ENCODE data around the gene KIAA1755.
A peak's percentile ranks its signal among the peaks of the same experiment; 100 is the strongest.

KIAA1755 gene

GRCh38 chr20:38300438-38300837 lies 39.9 kb upstream of the KIAA1755 start:
- H3K9me3 ChIP-seq (replicated peaks; ENCODE audit: low read length): no peaks in the 10 kb centered on the region
- no peak overlapping the region for H3K4me2 ChIP-seq (ENCODE audit: low read length)
- H3K4me3 ChIP-seq (ENCODE audit: low read length): no peak overlapping the region
- peaks cover 7% of the 10 kb centered on the region for H3K4me1 ChIP-seq (ENCODE audit: control insufficient read depth, insufficient read depth, low read length)
- H3K36me3 ChIP-seq (ENCODE audit: insufficient read depth, low read length): no peaks in the 10 kb centered on the region
- no peak overlapping the region for H3K9ac ChIP-seq (ENCODE audit: low read depth, low read length)
- peaks cover 23% of the 10 kb centered on the region for H3K27me3 ChIP-seq (ENCODE audit: control insufficient read depth, insufficient read depth, low read length)

GRCh38 chr20:38299963-38300362 lies 39.4 kb upstream of the KIAA1755 start:
- Histone ChIP-seq H3K36me3 (ENCODE audit: insufficient read depth, low read length) (no peaks in the 10 kb centered on the region), H3K4me1 (ENCODE audit: control insufficient read depth, insufficient read depth, low read length) (peaks cover 7% of the 10 kb centered on the region), H3K27me3 (ENCODE audit: control insufficient read depth, insufficient read depth, low read length) (peaks cover 23% of the 10 kb centered on the region), H3K9me3 (replicated peaks; ENCODE audit: low read length) (no peaks in the 10 kb centered on the region), H3K4me2 (ENCODE audit: low read length) (no peak overlapping the region), H3K9ac (ENCODE audit: low read depth, low read length) (no peak overlapping the region), H3K4me3 (ENCODE audit: low read length) (no peak overlapping the region)

GRCh38 chr20:38298768-38299288 lies 38.3 kb upstream of the KIAA1755 start:
- Histone ChIP-seq H3K4me2 (ENCODE audit: low read length) (no peak overlapping the region), H3K9ac (ENCODE audit: low read depth, low read length) (peak overlapping the region; percentile 8), H3K36me3 (ENCODE audit: insufficient read depth, low read length) (no peaks in the 10 kb centered on the region), H3K4me1 (ENCODE audit: control insufficient read depth, insufficient read depth, low read length) (peaks cover 7% of the 10 kb centered on the region), H3K4me3 (ENCODE audit: low read length) (no peak overlapping the region), H3K9me3 (replicated peaks; ENCODE audit: low read length) (no peaks in the 10 kb centered on the region), H3K27me3 (ENCODE audit: control insufficient read depth, insufficient read depth, low read length) (peaks cover 20% of the 10 kb centered on the region)

DNA sequence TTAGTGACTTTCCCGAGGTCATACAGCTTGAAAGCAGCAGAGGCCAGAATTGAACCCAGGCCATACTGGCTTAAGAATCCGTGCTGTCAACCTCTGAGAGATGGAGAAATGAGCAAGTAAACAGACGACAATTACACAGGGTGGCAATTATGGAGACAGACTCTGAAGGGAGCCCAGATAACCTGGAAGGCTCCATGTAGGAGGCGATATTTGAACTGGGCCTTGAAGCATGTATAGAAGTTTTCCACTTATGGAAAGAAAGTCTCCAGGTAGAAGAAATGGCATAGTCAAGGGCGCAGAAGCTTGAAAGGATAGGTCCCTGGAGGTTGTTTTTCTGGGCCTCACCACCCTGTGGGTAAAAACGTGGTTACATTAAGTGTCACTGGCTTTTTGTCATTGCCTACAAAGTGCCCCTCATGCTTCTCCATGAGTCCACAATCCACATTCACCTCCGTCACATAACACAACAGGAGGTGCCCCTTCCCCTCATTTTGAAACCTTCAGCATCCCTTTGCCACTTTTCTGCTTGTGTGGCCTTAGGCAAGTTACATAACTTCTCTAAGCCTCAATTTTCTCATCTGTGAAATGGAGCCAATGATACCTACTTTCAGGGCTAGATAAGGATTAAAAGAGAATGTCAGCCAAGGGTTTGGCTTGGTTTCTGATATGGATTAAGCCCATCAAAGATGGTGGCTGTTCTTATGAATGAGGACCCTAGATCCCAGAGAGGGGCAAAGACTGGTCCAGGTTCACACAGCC lies 37.6 kb upstream of the KIAA1755 start:
- H3K27me3 ChIP-seq (ENCODE audit: control insufficient read depth, insufficient read depth, low read length): peaks cover 15% of the 10 kb centered on the region

GRCh38 chr20:38296433-38296832 lies 35.9 kb upstream of the KIAA1755 start:
- Histone ChIP-seq H3K4me3 (ENCODE audit: low read length) (no peak overlapping the region), H3K4me2 (ENCODE audit: low read length) (no peak overlapping the region), H3K4me1 (ENCODE audit: control insufficient read depth, insufficient read depth, low read length) (peaks cover 10% of the 10 kb centered on the region), H3K36me3 (ENCODE audit: insufficient read depth, low read length) (no peaks in the 10 kb centered on the region), H3K27me3 (ENCODE audit: control insufficient read depth, insufficient read depth, low read length) (peaks cover 17% of the 10 kb centered on the region), H3K9ac (ENCODE audit: low read depth, low read length) (no peak overlapping the region), H3K9me3 (replicated peaks; ENCODE audit: low read length) (no peaks in the 10 kb centered on the region)

More for the DNA sequence above, 37.6 kb upstream of the KIAA1755 start:
- no peak overlapping the region for H3K4me3 ChIP-seq (ENCODE audit: low read length)
- peak overlapping the region; percentile 8 for H3K9ac ChIP-seq (ENCODE audit: low read depth, low read length)
- peaks cover 7% of the 10 kb centered on the region for H3K4me1 ChIP-seq (ENCODE audit: control insufficient read depth, insufficient read depth, low read length)
- no peak overlapping the region for H3K4me2 ChIP-seq (ENCODE audit: low read length)
- no peaks in the 10 kb centered on the region for H3K9me3 ChIP-seq (replicated peaks; ENCODE audit: low read length)
- no peaks in the 10 kb centered on the region for H3K36me3 ChIP-seq (ENCODE audit: insufficient read depth, low read length)

GRCh38 chr20:38295811-38296210 lies 35.3 kb upstream of the KIAA1755 start:
- Histone ChIP-seq H3K4me1 (ENCODE audit: control insufficient read depth, insufficient read depth, low read length) (peaks cover 16% of the 10 kb centered on the region), H3K36me3 (ENCODE audit: insufficient read depth, low read length) (no peaks in the 10 kb centered on the region), H3K9me3 (replicated peaks; ENCODE audit: low read length) (no peaks in the 10 kb centered on the region), H3K9ac (ENCODE audit: low read depth, low read length) (no peak overlapping the region), H3K4me2 (ENCODE audit: low read length) (no peak overlapping the region), H3K4me3 (ENCODE audit: low read length) (no peak overlapping the region), H3K27me3 (ENCODE audit: control insufficient read depth, insufficient read depth, low read length) (peaks cover 17% of the 10 kb centered on the region)

GRCh38 chr20:38294076-38294591 lies 33.6 kb upstream of the KIAA1755 start:
- Histone ChIP-seq H3K4me1 (ENCODE audit: control insufficient read depth, insufficient read depth, low read length) (peaks cover 17% of the 10 kb centered on the region), H3K27me3 (ENCODE audit: control insufficient read depth, insufficient read depth, low read length) (peaks cover 7% of the 10 kb centered on the region), H3K9me3 (replicated peaks; ENCODE audit: low read length) (no peaks in the 10 kb centered on the region), H3K4me3 (ENCODE audit: low read length) (no peak overlapping the region), H3K4me2 (ENCODE audit: low read length) (no peak overlapping the region), H3K9ac (ENCODE audit: low read depth, low read length) (no peak overlapping the region), H3K36me3 (ENCODE audit: insufficient read depth, low read length) (no peaks in the 10 kb centered on the region)

DNA sequence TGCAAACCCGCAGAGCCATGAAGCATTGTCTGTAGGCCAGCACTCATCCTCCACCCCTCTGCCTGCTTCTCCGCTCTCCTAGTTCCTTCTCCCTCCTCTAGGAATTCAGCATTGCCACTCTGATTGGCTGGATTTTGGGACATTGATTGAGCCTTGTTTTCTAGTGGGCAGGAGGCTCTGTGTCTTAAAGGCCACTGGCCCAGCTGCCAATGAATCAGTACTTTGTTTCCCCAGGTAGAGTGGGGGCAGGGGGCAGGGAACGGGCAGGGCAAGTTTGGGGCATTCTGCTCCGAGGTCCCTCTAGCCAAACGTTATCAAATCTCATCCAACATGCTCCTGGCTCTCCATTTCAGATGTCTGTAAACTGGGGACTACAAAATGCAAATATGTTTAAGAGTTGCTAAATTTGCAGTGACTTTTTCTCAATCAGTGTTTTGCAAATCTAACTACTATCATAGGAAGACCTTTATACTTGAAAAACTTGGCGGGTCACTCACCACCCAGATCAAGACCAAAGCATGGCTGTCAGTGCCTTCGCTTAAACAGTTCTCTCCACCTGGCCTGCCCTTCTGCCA lies 33.0 kb upstream of the KIAA1755 start:
- peaks cover 12% of the 10 kb centered on the region for H3K4me1 ChIP-seq (ENCODE audit: control insufficient read depth, insufficient read depth, low read length)
- peaks cover 7% of the 10 kb centered on the region for H3K27me3 ChIP-seq (ENCODE audit: control insufficient read depth, insufficient read depth, low read length)

DNA sequence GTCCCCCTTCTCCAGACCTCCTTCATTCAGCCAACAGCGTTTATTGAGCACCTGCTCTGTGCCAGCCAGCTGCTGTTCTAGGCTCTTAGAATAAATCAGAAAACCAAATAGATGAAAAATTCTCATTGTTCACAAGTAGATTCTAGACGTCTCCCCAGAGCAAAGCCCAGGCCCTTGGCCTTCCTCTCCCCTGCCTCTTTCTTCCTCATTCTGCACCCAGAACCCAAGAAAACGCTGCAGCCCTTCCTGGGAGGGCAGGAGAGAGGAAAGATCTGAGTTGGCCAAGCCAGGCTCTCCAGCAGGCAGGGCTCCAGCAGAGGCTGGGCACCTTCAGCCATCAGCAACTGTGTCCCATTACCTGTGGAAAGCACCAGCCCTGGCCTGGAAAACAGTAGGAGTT lies 31.4 kb upstream of the KIAA1755 start:
- H3K9me3 ChIP-seq (replicated peaks; ENCODE audit: low read length): no peaks in the 10 kb centered on the region
- peaks cover 7% of the 10 kb centered on the region for H3K27me3 ChIP-seq (ENCODE audit: control insufficient read depth, insufficient read depth, low read length)
- no peak overlapping the region for H3K4me2 ChIP-seq (ENCODE audit: low read length)
- H3K9ac ChIP-seq (ENCODE audit: low read depth, low read length): no peak overlapping the region
- no peaks in the 10 kb centered on the region for H3K36me3 ChIP-seq (ENCODE audit: insufficient read depth, low read length)
- H3K4me3 ChIP-seq (ENCODE audit: low read length): no peak overlapping the region
- H3K4me1 ChIP-seq (ENCODE audit: control insufficient read depth, insufficient read depth, low read length): peaks cover 22% of the 10 kb centered on the region

More for the DNA sequence above, 33.0 kb upstream of the KIAA1755 start:
- no peak overlapping the region for H3K4me2 ChIP-seq (ENCODE audit: low read length)
- no peak overlapping the region for H3K4me3 ChIP-seq (ENCODE audit: low read length)
- no peak overlapping the region for H3K9ac ChIP-seq (ENCODE audit: low read depth, low read length)
- no peaks in the 10 kb centered on the region for H3K36me3 ChIP-seq (ENCODE audit: insufficient read depth, low read length)
- no peaks in the 10 kb centered on the region for H3K9me3 ChIP-seq (replicated peaks; ENCODE audit: low read length)

GRCh38 chr20:38290829-38291814 lies 30.6 kb upstream of the KIAA1755 start:
- Histone ChIP-seq H3K4me3 (ENCODE audit: low read length) (no peak overlapping the region), H3K9ac (ENCODE audit: low read depth, low read length) (no peak overlapping the region), H3K9me3 (replicated peaks; ENCODE audit: low read length) (no peaks in the 10 kb centered on the region), H3K4me1 (ENCODE audit: control insufficient read depth, insufficient read depth, low read length) (peaks cover 28% of the 10 kb centered on the region), H3K4me2 (ENCODE audit: low read length) (no peak overlapping the region), H3K36me3 (ENCODE audit: insufficient read depth, low read length) (no peaks in the 10 kb centered on the region), H3K27me3 (ENCODE audit: control insufficient read depth, insufficient read depth, low read length) (peaks cover 7% of the 10 kb centered on the region)
